ENCODE data around the gene TEX2.

TEX2 gene, protein sequence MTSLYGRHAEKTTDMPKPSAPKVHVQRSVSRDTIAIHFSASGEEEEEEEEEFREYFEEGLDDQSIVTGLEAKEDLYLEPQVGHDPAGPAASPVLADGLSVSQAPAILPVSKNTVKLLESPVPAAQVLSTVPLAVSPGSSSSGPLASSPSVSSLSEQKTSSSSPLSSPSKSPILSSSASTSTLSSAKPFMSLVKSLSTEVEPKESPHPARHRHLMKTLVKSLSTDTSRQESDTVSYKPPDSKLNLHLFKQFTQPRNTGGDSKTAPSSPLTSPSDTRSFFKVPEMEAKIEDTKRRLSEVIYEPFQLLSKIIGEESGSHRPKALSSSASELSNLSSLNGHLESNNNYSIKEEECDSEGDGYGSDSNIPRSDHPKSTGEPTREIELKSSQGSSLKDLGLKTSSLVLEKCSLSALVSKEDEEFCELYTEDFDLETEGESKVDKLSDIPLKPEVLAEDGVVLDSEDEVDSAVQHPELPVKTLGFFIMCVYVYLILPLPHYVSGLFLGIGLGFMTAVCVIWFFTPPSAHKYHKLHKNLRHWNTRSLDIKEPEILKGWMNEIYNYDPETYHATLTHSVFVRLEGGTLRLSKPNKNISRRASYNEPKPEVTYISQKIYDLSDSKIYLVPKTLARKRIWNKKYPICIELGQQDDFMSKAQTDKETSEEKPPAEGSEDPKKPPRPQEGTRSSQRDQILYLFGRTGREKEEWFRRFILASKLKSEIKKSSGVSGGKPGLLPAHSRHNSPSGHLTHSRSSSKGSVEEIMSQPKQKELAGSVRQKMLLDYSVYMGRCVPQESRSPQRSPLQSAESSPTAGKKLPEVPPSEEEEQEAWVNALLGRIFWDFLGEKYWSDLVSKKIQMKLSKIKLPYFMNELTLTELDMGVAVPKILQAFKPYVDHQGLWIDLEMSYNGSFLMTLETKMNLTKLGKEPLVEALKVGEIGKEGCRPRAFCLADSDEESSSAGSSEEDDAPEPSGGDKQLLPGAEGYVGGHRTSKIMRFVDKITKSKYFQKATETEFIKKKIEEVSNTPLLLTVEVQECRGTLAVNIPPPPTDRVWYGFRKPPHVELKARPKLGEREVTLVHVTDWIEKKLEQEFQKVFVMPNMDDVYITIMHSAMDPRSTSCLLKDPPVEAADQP

DNA sequence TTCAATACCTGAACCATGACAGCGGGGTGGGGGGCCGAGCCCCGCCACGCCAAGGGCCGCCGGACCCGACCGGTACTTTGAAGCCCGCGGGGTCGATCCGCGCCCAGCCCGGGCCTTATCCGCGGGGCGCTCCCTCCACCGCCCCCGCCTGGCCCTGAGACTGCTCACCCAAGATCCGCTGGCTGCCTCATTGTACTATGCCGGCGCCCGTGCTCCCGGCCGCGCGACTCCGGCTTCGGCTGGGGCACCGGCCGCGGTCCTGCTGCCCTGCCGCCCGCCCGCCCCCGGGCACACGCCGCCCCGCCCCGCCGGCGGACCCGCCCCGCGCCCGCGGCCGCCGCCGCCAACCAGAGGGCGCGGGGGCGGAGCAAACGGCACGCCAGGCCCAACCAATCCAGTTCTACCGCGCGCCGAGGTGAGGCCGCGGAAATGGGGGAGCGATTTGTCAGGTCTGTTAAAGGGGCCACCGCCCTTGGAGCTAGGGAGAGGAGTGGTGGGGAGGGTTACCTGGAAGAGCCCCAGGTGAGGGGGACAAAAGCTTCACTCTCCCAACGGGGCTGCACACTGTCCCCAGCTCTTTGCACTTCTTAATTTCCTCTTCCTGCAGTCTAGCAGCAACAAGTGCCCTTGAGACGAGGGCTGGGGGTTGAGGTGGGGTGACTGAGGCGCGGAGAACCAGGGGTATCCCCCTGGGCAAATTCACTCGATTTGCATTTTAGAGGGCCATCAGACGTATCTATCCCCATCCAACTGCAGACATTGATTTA, at the start of gene TEX2:
TEX2 (minus strand) TSS at position 261 of the 767 bp plus-strand sequence. CDS start 49,043 bp downstream, outside the sequence.
- DNase-seq, result peak; percentile 96

DNA sequence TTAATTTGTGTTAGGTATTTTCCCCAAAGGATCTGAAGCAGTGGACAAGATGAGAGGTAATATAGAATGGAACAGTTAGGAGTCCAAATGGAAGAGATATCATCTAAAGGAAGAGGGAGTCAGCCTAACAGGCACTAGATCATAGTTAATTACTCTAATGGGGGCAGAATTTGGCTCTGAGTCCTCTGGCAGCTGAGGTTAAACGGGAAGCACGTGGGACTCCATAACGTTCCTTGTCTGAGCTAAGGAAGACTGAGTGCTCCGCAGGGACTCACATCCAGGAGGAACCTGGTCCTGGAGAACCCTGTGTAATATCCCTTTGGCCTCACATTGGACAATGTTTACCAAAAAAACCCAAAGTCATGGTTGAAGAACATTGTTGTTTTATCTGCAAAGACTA, 46.6 kb upstream of the TEX2 start:
- DNase-seq, result no peak

DNA sequence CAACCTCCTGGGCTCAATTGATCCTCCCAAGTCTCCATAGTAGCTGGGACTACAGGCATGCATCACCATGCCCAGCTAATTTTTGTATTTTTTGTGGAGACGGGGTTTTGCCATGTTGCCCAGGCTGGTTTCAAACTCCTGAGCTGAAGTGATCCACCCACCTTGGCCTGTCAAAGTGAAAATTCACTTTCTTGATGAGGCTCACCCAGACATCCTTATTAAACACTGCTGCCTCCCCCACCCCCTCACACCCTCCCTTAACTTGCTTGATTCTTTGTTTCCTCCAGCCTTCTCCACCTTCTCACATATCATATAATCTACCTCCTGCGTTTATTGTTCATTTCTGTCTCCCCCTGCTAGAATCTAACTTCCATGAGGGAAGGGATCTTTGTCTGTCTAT, 46.0 kb upstream of the TEX2 start:
- no peak for DNase-seq

DNA sequence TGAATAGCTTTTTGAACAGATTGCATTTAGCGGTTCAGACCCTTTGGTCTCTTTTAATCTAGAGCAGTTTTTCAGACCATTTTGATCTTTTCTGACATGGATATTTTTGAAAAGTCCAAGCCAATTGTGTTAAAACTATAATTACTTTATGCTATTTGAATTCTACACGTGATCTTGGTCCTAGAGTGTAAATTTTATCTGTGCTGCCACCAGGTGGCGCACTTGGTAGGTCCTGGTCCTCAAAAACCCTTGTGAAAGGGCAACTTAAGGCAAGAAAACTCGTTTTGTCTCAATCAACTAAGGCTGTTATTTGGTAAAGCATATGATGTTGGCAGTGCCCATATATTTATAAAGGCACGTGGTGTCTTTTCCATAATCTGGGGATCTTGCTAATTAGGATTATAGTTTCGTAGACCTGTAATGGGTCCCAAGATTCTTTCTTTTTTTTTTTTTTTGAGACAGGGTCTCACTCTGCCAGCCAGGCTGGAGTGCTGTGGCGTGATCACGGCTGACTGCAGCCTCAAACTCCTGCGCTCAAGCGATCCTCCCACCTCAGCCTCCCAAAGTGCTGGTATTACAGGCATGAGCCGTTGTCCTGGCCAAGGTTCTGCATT, 43.9 kb upstream of the TEX2 start:
- DNase-seq, result peak; percentile 88

DNA sequence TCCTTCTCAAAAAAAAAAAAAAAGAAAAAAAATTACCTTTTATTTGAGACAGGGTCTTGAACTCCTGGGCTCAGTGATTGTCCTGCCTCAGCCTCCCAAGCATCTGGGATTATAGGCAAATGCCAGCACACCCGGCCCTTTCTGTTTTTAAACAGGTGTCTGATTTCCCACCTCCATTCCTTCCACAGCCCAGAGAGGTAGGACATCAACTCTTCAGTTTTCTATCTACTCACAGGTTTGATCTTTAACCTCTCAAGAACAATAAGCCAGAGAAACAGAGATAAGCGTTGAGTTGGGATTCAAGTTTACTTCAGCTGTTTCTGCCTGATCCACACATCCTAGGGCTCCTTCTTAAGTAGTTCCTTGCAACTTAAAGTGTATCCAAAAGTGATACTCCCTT, 41.5 kb upstream of the TEX2 start:
- no peak for DNase-seq

DNA sequence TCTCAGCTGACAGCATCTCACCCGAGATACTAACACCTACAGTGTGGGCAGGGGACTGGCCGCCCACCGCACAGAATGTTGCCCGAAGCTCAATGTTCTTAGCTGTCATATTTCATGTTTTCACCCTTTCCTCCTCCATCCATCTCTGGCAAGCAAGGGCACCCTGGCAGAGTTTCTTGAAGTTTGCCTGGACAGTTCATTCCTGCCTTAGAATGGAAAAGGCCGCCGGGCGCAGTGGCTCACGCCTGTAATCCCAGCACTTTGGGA, 37.6 kb upstream of the TEX2 start:
- no peak for DNase-seq

DNA sequence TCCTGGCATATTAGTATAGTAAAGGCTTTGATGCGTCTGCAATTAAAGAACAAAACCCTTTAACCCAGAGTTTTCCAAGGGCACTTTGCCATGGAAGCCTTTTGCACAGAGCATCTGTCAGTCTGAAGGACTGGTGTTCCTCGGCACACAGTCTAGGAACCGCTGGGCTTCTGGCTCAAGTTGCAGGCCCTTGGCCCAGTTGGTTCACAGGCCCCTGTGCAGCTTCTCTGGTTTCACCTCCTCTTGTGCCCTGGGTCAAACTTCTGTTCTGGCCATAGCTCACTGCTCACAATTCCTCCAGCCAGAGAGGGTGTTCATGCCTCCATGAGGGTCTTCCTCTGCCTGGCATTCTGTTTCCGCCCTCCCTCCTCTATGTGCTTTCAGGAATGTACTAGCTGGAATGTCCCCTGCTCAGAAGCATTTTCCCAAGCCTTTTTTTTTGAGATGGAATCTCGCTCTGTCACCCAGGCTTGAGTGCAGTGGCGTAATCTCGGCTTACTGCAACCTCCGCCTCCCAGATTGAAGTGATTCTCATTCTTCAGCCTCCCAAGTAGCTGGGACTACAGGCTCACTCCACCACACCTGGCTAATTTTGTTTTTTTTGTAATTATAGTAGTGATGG, 34.5 kb upstream of the TEX2 start:
- DNase-seq, result no peak

DNA sequence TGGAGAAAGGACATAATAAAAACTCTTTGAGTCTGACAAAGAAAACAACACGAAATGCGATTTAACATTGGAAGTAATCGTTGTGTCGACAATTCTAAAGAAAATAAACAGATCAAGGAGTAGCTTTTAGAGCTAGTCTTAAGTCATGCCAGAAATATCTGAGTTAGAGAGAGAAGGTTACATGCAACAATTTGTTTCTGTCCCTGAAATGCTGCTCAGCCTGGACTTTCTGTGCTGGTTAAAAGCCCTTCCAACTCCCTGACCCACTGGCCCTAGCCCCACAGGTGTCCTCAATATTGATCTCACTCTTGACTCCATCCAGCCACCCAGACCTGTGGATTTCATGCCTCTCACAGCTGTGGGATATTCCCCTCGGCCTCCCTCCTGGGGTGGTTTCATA, 33.2 kb upstream of the TEX2 start:
- DNase-seq, result no peak

DNA sequence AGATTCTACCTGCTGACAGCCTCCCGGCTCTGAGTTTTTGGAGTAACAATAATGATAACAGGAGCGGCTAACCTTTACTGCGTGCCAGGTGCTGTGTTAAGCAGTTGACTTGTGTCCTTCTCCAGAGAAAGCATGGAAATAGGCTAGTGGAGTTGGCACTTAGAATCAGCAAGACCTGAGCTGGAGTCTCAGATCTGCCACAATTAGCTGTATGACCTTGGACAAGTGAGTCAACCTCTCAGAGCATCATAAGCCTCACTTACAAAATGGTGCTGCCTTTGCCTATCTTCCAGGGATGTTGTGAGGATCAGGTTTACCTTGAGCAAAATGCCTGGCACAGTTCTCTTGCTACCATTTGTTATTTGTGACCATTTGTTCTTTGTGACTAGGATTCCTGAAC, 32.1 kb upstream of the TEX2 start:
- no peak for DNase-seq

DNA sequence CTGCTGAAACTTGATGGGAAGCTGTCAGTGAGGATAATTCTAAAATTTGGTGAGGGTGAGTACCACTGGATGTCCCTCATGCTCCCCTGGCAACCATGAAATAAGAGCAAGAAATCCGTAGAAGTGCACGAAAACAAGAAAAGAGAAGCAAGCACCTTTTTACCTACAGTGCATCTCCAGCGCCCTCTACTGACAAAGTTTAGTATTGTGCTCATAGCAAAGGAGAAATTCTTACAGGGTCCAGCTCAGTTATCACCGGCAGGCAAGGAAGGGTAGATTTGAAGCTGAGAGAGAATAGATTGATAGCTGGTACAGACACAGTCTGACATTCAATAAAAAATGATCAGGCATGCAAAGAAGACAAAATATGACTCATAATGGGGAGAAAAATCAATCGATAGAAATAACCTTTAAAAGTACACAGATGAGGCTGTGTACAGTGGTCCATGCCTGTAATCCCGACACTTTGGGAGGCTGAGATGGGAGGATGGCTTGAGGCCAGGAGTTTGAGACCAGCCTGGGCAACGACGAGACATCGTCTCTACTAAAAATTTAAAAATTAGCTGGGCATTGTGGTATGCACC, 28.3 kb upstream of the TEX2 start:
- no peak for DNase-seq

DNA sequence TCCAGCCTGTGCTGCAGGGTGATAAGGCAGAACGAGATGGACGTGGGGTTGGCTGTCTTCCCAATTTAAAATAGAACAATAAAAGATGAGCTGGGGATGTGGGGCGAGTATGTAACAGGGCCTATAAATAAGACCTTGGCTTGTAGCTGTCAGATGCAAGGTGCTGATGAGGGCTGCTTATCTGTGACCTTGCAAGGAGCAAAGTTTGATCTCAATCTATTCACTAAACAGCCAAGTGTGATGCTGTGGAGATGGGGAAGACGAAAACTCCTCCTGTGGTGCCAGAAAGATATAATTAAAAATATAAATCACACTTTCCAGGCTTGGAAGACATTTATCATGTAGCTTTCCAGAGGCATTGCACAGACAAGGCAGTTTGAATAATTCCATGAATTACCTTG, 26.7 kb upstream of the TEX2 start:
- DNase-seq, result no peak

DNA sequence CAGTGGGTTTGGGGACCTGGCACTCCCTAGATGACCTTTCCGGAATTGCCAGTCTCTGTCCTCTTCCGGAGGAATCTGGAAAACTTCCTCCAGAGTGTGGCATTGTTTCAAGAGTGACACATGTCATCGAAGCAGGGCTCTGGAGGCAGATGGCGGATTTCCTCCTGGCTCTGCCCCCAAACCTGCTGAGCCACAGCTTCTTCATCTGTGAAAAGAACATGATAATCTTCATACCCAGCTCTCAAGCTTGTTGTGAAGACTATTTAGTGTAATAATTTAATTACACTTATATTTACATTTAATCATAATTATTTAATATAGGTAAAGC, 19.7 kb upstream of the TEX2 start:
- no peak for DNase-seq

DNA sequence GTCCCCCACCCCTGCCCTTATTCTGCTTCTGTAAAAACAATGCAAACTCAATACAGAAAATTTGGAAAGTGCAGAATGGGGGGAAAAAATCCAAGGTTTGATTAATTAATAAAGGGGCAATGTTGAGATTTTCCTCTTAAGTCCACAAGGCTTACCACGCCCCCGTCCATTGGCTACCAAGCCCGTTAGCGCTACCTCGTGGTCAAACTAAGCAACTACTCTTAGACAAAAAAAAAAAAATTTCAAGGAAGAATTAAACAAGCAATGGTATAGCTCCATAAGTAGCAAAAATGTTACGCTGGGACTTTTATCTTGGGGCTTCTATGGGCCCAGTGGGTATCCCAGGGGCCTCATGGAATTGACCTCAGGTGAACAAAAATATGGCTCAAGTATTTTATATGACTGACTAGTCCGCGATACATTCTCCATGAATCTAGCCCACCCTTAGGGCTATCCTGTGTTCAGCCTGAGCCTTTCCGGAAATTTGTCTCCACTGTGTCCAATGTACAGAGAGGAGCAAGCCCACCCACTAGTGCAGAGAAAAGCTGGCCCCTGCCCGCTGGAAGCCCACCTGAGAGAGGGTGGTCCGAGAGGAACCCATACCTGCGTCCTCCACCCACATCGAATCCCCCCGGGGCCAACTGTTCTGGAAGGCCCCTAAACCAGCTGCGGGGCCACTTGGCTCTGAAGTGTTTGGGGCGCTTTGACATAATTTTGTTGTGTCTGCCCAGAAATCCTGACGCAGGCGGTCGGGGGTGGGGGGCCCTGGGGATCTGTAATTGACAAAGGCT, 19.1 kb upstream of the TEX2 start:
- DNase-seq, result peak; percentile 69

DNA sequence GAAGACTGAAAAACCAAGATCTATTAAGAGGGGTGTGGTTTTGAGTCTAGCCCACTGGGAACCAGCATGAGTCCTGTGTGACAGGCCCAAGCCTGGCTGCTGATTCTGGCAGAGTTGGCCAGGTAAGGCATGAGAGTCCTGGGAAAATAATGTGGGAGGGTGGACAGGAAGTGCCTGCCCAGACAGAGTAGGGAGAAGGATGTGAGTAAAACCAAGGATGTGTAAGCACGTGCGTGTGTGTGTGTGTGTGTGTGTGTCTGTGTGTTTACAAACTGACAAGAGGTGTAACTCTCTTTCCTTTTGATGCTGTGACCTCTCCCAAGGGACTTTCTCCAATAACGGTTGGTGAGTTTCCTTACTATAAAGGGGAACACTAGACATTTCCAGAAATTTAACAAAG, 15.6 kb upstream of the TEX2 start:
- no peak for DNase-seq

DNA sequence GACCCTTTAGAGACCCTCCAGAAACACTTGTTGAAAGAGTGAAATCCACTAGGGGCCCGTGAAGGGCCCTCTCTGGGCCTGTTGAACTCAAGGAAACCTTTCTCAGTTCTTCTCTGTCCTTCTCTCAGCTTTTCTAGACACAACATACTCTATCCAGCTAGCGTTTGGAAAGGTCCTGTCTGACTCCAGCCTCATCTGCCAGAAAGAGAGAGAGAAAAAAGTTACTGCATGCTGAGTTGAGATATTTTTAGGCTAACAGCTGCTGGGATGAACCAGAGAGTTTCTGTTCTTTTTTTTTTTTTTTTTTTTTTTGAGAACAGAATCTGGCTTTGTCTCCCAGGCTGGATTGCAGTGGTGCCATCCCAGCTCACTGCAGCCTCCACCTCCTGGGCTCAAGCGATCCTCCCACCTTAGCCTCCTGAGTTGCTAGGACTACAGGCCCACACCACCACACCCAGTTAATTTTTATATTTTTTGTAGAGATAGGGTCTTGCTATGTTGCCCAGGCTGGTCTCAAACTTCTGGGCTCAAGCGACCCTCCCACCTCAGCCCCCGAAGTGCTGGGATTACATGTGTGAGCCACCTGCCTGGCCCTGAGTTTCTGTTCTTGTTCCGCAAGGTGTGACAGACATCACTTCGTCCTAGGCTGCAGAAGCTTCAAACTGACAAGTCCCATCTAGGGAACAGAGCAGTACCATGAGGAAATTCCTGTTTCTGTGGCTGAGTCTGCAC, 14.9 kb upstream of the TEX2 start:
- DNase-seq, result no peak

DNA sequence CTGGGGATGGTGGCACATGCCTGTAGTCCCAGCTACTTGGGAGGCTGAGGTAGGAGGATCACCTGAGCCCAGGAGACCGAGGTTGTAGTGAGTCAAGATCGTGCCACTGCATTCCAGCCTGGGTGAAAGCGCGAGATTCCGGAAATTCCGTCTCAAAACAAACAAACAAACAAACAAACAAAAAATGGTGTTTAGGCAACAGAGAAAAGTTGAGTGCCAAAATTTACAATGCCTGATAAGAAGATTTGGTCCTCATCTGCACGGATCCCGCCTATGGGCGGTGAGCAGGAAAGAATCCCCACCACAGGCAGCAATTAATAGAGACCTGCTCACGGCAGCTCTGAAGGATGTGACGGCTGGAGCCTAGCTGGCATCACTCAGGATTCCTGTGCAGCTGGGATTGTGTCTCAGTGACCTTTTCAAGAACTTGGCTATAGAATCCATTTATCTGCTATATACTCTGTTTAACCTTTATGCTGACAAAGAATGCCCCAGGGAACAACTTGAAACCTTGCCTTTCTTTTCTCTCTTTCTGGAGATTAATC, 14.0 kb upstream of the TEX2 start:
- DNase-seq, result no peak

DNA sequence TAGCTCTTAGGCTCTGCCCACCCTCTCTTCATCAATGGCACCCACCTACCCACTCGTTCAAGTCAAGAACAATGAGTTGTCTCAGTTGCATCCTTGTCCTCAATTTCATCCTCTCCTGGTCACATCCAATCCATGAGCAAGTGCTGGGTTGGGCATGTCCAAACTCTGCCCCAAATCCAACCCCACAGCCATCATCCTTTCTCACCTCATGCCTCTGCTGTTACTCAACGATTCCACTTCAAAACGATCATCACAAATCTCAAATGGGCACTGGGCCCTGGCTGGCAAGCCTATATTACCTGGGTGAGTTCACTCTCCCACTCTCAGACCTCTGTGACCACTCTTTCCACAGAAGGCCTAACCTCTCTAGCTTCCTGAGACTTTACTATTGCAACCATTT, 12.0 kb upstream of the TEX2 start:
- no peak for DNase-seq

DNA sequence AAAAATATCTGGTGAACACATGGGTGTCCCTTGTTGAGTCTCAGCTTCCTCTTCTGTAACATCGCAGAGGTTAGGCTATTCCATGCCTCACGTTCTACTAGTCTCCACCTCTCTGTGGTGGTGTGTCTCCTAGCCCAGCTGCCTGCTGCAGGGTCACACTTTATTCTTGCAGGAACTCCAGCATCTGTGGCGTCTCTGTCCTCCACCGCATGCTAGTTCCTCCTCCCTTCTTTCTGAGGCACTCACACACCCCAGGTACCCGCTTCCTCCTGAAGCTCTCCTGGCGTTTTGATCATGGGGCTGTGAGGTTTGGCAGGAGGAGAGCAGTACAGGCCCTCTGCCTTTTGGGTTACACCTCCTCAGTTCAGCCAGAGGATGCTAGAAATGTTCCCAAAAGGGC, 9.9 kb upstream of the TEX2 start:
- DNase-seq, result no peak

DNA sequence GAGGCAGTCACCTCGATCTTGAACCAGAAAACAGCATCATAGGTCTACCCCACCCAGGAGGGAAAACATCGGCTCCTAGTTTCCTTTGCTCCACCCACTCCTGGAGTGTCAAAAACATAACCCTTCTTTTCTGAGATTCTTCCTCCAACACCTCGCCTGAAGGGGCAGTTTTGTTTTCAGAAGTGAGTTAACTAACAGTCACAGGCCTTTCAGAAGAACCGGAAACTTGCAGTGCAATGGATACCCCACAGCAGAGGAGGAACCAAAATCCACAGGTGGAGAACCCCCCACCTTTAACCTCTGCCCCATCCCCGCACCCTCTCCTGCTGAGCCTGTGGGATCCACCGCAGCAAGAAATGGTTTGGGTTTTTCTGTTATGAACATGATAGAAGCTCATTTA, 7.8 kb upstream of the TEX2 start:
- no peak for DNase-seq

Data from activated effector memory CD4-positive, alpha-beta T cell treated with anti-CD3 and anti-CD28 coated beads, Interleukin-2, amount 50 U/mL, for 16 hours (primary cell).